Mesodermal cell (in vitro differentiated cells): Measurements from ENCODE around the gene LEAP2. TPM values are rescaled to one million over a fixed set of nuclear protein-coding genes. Genes with fewer than 3 reads are reported as not detected.

Source experiments
- H3K27ac ChIP-seq: 2 replicates; pipeline ENCODE4 v1.7.0; 2013; ENCODE audit warnings: mild to moderate bottlenecking, low read depth, low read length, moderate library complexity; ENCODE audit not compliant: severe bottlenecking
- H3K36me3 ChIP-seq: 2 replicates; pipeline ENCODE4 v1.7.1; 2013; ENCODE audit warnings: mild to moderate bottlenecking, low read length, moderate library complexity; ENCODE audit not compliant: control insufficient read depth, insufficient read depth
- H3K4me1 ChIP-seq: one replicate; pipeline ENCODE4 v1.7.1; 2013; ENCODE audit warnings: mild to moderate bottlenecking, low read length; ENCODE audit not compliant: insufficient read depth, control insufficient read depth, poor library complexity, severe bottlenecking
- H3K4me3 ChIP-seq: 2 replicates; pipeline ENCODE4 v1.7.0; 2013; ENCODE audit warnings: low read length, control low read depth, mild to moderate bottlenecking; ENCODE audit not compliant: insufficient read depth, poor library complexity, severe bottlenecking; ENCODE audit errors: extremely low read depth
- H3K9me3 ChIP-seq: 2 replicates; pipeline ENCODE4 v1.7.1; 2013; ENCODE audit warnings: mild to moderate bottlenecking, low read length, moderate library complexity; ENCODE audit not compliant: control insufficient read depth
- WGBS, 2 experiments: methylation state at CpG; one replicate each; pipeline ENCODE4 v1.1.5; 2013; ENCODE audit warnings: missing lambda C conversion rate in 2 of 2; ENCODE audit not compliant: insufficient coverage in 2 of 2; 5-methylcytosine and 5-hydroxymethylcytosine counted together
- polyA plus RNA-seq, 2 experiments: library from polyadenylated mRNA; stranded (reverse); fragments of 50-300 nt; gene quantifications; one replicate each; pipeline ENCODE4 v1.2.3, GENCODE V29; 2013

The LEAP2 gene
- polyA plus RNA-seq (2013, experiment 1 of 2) = 0.88 TPM
- polyA plus RNA-seq (2013, experiment 2 of 2) = 0.71 TPM

GRCh38 chr5:132873119-132873929 is at the start of gene LEAP2:
LEAP2 (plus strand) TSS chr5:132873668; CDS start chr5:132873695, 27 bp downstream.
- Histone ChIP-seq H3K9me3 (no peaks in the 10 kb centered on the region), H3K4me1 (no peaks in the 10 kb centered on the region), H3K36me3 (peaks cover 90% of the 10 kb centered on the region), H3K4me3 (no peak within 1 kb of the TSS), H3K27ac (peak within 1 kb of the TSS; percentile 23)
- 96 to 100% methylated on average over 2 to 4 of the region's 6 CpGs for WGBS, 2 experiments

- WGBS, 2 experiments = 93 to 100% methylated on average over 2 of the region's 3 CpGs
- Histone ChIP-seq H3K9me3 (no peaks in the 10 kb centered on the region), H3K27ac (no peak overlapping the region), H3K4me3 (no peak overlapping the region), H3K4me1 (peaks cover 12% of the 10 kb centered on the region), H3K36me3 (no peaks in the 10 kb centered on the region)
Observed at GRCh38 chr5:132824426-132824825, 49.0 kb upstream of the LEAP2 start.

GRCh38 chr5:132825033-132825833 is 48.2 kb upstream of the LEAP2 start:
- 30 to 34% methylated on average over 56 to 63 of the region's 71 CpGs for WGBS, 2 experiments
- no peak overlapping the region for H3K27ac ChIP-seq
- peak overlapping the region; percentile 8 for H3K4me3 ChIP-seq

GRCh38 chr5:132825834-132826391 is 47.6 kb upstream of the LEAP2 start:
- peaks cover 12% of the 10 kb centered on the region for H3K4me1 ChIP-seq
- peak overlapping the region; percentile 8 for H3K4me3 ChIP-seq
- H3K9me3 ChIP-seq = no peaks in the 10 kb centered on the region
- no peaks in the 10 kb centered on the region for H3K36me3 ChIP-seq
- H3K27ac ChIP-seq = no peak overlapping the region
- WGBS, 2 experiments = 24% methylated on average over 38 to 41 of the region's 43 CpGs

More at GRCh38 chr5:132825033-132825833, 48.2 kb upstream of the LEAP2 start:
- H3K9me3 ChIP-seq = no peaks in the 10 kb centered on the region
- H3K36me3 ChIP-seq = no peaks in the 10 kb centered on the region
- H3K4me1 ChIP-seq = peaks cover 12% of the 10 kb centered on the region

GRCh38 chr5:132826424-132827082 is 46.9 kb upstream of the LEAP2 start:
- Histone ChIP-seq H3K4me3 (no peak overlapping the region), H3K9me3 (no peaks in the 10 kb centered on the region), H3K4me1 (peaks cover 12% of the 10 kb centered on the region), H3K27ac (no peak overlapping the region), H3K36me3 (no peaks in the 10 kb centered on the region)
- WGBS, 2 experiments = 76 to 91% methylated on average over 5 to 6 of the region's 6 CpGs

GRCh38 chr5:132827943-132828673 is 45.4 kb upstream of the LEAP2 start:
- H3K36me3 ChIP-seq = no peaks in the 10 kb centered on the region
- H3K9me3 ChIP-seq = no peaks in the 10 kb centered on the region
- 86 to 95% methylated on average over 1 to 4 of the region's 4 CpGs for WGBS, 2 experiments

GRCh38 chr5:132828846-132829494 is 44.5 kb upstream of the LEAP2 start:
- peaks cover 6% of the 10 kb centered on the region for H3K4me1 ChIP-seq
- 94% methylated on average over 3 to 4 of the region's 4 CpGs for WGBS, 2 experiments
- H3K36me3 ChIP-seq = no peaks in the 10 kb centered on the region
- H3K9me3 ChIP-seq = no peaks in the 10 kb centered on the region
- no peak overlapping the region for H3K27ac ChIP-seq
- H3K4me3 ChIP-seq = no peak overlapping the region

More at GRCh38 chr5:132827943-132828673, 45.4 kb upstream of the LEAP2 start:
- no peak overlapping the region for H3K4me3 ChIP-seq
- peaks cover 10% of the 10 kb centered on the region for H3K4me1 ChIP-seq
- no peak overlapping the region for H3K27ac ChIP-seq

GRCh38 chr5:132829742-132830435 is 43.6 kb upstream of the LEAP2 start:
- Histone ChIP-seq H3K9me3 (no peaks in the 10 kb centered on the region), H3K4me1 (peaks cover 6% of the 10 kb centered on the region), H3K4me3 (peak overlapping the region; percentile 53), H3K36me3 (no peaks in the 10 kb centered on the region), H3K27ac (no peak overlapping the region)
- WGBS, 2 experiments = 7 to 8% methylated on average over 73 of the region's 75 CpGs

GRCh38 chr5:132830436-132831094 is 42.9 kb upstream of the LEAP2 start, which contains the start of gene SHROOM1:
SHROOM1 (minus strand) TSS chr5:132830647; CDS start chr5:132826140, 4,507 bp downstream.
- Histone ChIP-seq H3K36me3 (no peaks in the 10 kb centered on the region), H3K4me3 (peak within 1 kb of the TSS; percentile 53), H3K9me3 (no peaks in the 10 kb centered on the region), H3K27ac (no peak within 1 kb of the TSS), H3K4me1 (peaks cover 6% of the 10 kb centered on the region)
- 6 to 8% methylated on average over 59 to 76 of the region's 78 CpGs for WGBS, 2 experiments
